OCI-LY7 (cell line): Measurements from ENCODE around the gene CTDSPL.

ENCODE experiments used
- CTCF ChIP-seq: fragments of 200-600 bp; sonication (generic); conservative IDR thresholded peaks from 2 replicates; pipeline ENCODE4 v1.5.1; 2014; ENCODE audit warnings: mild to moderate bottlenecking, antibody characterized with exemption, low read length, moderate library complexity, mixed read lengths
- EZH2phosphoT487 ChIP-seq: fragments of 200-600 bp; sonication (generic); IDR thresholded peaks from 2 replicates; pipeline ENCODE4 v1.6.1; 2018; ENCODE audit warnings: low read depth, borderline replicate concordance, mild to moderate bottlenecking, mixed run types, antibody characterized with exemption, low read length, moderate library complexity, mixed read lengths

DNA sequence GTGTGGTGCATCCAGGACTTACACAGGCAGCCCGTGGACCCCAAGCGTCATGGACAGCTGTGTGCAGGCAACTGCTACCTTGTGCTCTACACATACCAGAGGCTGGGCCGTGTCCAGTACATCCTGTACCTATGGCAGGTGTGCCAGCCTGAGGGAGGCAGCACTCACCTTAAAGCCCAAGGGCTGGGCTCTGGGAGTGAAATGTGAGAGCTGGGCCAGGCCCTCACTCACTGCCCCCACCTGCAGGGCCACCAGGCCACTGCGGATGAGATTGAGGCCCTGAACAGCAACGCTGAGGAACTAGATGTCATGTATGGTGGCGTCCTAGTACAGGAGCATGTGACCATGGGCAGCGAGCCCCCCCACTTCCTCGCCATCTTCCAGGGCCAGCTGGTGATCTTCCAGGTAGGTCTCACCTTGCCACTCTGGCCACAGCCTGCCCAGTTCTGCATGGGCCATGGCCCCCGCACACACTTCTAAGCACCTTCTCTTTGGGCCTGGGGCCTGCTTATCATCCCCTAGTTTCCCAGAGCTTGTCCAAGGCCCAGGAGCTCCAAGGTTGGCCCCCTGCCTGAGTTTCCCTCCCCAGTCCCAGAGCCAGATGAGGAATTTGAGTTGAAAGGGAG lies 139.9 kb downstream of the CTDSPL start:
- TF ChIP-seq CTCF (peak; percentile 46), EZH2phosphoT487 (no peak)
